Epithelial cell of proximal tubule (primary cell): ENCODE results near the gene BBS7. TPM values are rescaled to one million over a fixed set of nuclear protein-coding genes. Genes with fewer than 3 reads are reported as not detected.

Source experiments
- DNase-seq: peaks from one replicate; pipeline ENCODE4 v3.0.0-alpha.2; 2011; ENCODE audit warnings: low read depth
- H3K4me3 ChIP-seq: 2 replicates; pipeline ENCODE4 v1.5.1; 2011; ENCODE audit warnings: low read depth, mild to moderate bottlenecking, low read length
- total RNA-seq: library from RNA; depleted of rRNA; stranded (reverse); fragments of >200 nt; gene quantifications from 2 replicates; pipeline ENCODE4 v1.2.3, GENCODE V29; 2015
- TF ChIP-seq, protein P1 (sequence below): conservative IDR thresholded peaks from 2 replicates; pipeline ENCODE4 v1.5.1; 2012; ENCODE audit warnings: low read depth, mild to moderate bottlenecking, low read length

Gene BBS7
- total RNA-seq, 1 donor from 2014 or later: 26.5 TPM

GRCh38 chr4:121829511-121829910 lies 40.8 kb downstream of the BBS7 start:
- DNase-seq: no peak

GRCh38 chr4:121827853-121828252 lies 42.4 kb downstream of the BBS7 start:
- H3K4me3 ChIP-seq: no peak overlapping the region
- TF ChIP-seq, protein P1, sequence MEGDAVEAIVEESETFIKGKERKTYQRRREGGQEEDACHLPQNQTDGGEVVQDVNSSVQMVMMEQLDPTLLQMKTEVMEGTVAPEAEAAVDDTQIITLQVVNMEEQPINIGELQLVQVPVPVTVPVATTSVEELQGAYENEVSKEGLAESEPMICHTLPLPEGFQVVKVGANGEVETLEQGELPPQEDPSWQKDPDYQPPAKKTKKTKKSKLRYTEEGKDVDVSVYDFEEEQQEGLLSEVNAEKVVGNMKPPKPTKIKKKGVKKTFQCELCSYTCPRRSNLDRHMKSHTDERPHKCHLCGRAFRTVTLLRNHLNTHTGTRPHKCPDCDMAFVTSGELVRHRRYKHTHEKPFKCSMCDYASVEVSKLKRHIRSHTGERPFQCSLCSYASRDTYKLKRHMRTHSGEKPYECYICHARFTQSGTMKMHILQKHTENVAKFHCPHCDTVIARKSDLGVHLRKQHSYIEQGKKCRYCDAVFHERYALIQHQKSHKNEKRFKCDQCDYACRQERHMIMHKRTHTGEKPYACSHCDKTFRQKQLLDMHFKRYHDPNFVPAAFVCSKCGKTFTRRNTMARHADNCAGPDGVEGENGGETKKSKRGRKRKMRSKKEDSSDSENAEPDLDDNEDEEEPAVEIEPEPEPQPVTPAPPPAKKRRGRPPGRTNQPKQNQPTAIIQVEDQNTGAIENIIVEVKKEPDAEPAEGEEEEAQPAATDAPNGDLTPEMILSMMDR: no peak
- no peak for DNase-seq

More at GRCh38 chr4:121829511-121829910, 40.8 kb downstream of the BBS7 start:
- no peak overlapping the region for H3K4me3 ChIP-seq
- TF ChIP-seq, protein P1: no peak

GRCh38 chr4:121824950-121825349 lies 45.3 kb downstream of the BBS7 start:
- no peak overlapping the region for H3K4me3 ChIP-seq
- DNase-seq: no peak
- TF ChIP-seq, protein P1: no peak

GRCh38 chr4:121824171-121824527 lies 46.1 kb downstream of the BBS7 start:
- H3K4me3 ChIP-seq: peak overlapping the region; percentile 81
- no peak for DNase-seq
- TF ChIP-seq, protein P1: no peak

DNA sequence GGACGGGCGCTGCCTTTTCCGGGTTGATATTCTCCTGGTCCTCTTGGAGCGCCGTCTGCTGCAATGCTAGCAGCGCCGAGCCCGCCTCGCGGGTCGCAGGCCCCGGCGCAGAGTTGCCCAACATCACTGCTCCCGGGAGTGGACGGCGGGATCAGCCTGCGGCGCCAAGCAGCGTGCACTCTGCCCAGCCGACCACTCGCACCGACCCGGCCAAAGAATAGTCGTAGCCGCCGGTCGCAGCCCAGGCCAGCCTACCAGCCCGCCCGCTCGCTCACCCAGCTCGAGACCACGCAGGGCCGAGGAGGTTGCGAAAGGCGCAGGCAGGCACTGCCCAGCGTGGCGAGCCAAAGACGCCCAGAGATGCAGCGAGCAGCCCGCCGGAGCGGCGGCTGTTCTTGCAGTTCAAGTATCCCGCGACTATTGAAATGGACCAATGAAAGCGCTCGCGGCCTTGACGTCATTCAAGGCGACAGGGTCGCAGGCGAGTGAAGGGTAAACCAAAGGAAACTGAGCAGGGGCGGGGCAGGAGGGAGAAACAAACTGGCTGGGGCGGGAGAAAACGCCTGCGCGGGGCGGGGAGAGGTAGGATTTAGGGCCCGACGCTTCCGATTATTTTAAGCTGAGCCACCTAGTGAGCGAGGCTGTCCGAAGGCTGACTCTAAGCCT lies 46.6 kb downstream of the BBS7 start, which contains the start of gene CCNA2:
Gene CCNA2, minus strand, starts transcription at position 379 of the 666 bp plus-strand sequence. Its CDS starts 255 bp downstream, at position 124.
- H3K4me3 ChIP-seq: peak within 1 kb of the TSS; percentile 81
- DNase-seq: peak; percentile 66
- TF ChIP-seq, protein P1: no peak

- TF ChIP-seq, protein P1: no peak
- DNase-seq: no peak
- H3K4me3 ChIP-seq: peak overlapping the region; percentile 81
These were observed 47.3 kb downstream of the BBS7 start for GRCh38 chr4:121822796-121823504.

DNA sequence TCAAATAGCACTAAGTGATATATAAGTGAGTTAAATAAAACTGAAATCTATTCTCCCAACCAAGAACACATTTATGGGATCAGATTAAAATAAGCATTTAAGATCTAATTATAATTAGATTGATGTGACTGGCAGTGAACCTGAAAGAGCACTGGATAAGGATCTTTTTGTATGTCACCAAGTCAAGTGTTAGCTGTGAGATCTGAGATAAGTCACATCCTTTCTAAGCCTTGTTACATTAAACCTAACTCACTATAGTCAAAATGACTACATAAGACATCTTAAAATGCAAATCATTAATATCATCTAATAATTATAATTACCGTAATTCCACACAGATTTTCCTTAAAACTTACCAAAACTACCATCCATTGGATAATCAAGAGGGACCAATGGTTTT lies 48.2 kb downstream of the BBS7 start:
- H3K4me3 ChIP-seq: peak overlapping the region; percentile 81
- TF ChIP-seq, protein P1: no peak
- no peak for DNase-seq
